HG03521 (cell line): ENCODE data around the gene CDK5RAP3.
"Not testable (repeated sequence)": the region's sequence is repeated elsewhere in the genome, so short reads cannot be mapped to it uniquely, and the experiment has no call there.

Experiments
- ATAC-seq: cut with Tn5 transposase; IDR thresholded peaks from one replicate; pipeline ENCODE4 v1.9.1; 2021; ENCODE audit warnings: mild to moderate bottlenecking, moderate library complexity; ENCODE audit not compliant: unreplicated experiment

Gene CDK5RAP3

DNA sequence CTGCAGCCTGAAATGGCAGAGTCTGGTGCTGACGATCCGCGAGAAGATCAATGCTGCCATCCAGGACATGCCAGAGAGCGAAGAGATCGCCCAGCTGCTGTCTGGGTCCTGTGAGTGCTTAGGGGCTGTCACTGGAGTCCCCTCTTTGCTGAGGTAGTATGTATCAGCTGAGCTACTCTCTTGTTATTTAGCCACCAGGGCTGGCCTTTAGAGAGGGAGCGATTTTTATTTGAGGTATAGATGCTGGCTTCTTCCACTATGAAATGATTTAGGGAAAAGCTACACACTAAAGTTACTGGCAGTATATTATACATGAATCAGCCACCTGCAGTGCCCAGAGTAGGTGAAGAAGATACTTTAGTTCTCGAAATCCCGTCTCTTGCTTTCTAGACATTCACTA is 2.6 kb downstream of the CDK5RAP3 start:
- no peak for ATAC-seq

DNA sequence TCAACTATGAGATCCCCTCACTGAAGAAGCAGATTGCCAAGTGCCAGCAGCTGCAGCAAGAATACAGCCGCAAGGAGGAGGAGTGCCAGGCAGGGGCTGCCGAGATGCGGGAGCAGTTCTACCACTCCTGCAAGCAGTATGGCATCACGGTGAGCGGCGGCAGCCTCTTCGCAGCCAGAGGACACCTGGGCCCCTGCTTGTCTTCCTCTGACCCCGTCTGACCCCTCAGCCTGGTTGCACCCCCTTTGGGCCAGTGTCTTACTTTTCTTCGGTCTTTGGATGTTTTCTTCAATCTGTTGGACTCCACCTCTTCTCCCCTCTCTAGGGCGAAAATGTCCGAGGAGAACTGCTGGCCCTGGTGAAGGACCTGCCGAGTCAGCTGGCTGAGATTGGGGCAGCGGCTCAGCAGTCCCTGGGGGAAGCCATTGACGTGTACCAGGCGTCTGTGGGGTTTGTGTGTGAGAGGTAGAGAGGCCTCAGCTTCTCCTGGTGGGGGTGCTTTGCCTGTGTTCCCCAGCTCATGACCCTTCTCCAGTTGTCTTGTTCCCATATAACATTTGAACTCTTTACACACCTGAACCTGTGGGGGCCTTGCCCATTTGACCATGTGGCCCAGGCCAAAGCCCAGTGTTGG is 4.4 kb downstream of the CDK5RAP3 start:
- ATAC-seq, result no peak

DNA sequence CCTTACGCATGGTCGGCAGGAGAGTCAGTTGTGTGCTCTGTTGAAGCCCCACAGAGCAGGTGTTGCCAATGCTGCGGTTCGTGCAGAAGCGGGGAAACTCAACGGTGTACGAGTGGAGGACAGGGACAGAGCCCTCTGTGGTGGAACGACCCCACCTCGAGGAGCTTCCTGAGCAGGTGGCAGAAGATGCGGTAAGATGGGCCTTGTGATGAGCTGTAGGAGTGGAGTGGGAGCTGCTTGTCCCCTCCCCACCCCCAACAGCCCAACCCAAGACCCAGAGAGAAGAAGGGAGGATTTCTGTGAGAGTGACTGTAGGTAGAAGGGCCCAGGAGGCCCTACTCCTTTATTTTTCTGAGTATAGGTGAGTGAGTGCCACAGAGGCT is 4.9 kb downstream of the CDK5RAP3 start:
- no peak for ATAC-seq

- ATAC-seq, result no peak
Observed at GRCh38 chr17:47978324-47978723, 7.4 kb downstream of the CDK5RAP3 start.

DNA sequence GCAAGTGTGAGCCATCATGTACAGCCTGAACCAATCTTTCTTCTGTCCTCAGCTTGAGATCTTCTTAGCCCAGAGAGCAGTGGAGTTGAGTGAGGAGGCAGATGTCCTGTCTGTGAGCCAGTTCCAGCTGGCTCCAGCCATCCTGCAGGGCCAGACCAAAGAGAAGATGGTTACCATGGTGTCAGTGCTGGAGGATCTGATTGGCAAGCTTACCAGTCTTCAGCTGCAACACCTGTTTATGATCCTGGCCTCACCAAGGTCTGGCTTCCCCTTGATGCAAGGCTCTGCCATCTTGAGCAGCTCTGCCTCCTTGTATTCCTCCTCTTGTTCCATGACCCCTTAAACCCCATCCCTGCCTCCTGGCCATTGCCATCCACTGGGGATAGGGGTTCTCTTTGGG is 9.6 kb downstream of the CDK5RAP3 start:
- ATAC-seq, result no peak

DNA sequence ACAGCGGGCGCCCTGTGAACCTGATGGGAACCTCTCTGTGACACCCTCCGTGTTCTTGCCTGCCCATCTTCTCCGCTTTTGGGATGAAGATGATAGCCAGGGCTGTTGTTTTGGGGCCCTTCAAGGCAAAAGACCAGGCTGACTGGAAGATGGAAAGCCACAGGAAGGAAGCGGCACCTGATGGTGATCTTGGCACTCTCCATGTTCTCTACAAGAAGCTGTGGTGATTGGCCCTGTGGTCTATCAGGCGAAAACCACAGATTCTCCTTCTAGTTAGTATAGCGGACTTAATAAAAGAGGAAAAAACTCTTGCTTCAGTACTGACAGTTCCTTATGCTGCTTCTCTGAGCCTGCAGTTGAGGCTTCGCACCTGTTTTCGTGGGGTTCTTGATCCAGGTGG is 10.5 kb downstream of the CDK5RAP3 start:
- ATAC-seq, result no peak

DNA sequence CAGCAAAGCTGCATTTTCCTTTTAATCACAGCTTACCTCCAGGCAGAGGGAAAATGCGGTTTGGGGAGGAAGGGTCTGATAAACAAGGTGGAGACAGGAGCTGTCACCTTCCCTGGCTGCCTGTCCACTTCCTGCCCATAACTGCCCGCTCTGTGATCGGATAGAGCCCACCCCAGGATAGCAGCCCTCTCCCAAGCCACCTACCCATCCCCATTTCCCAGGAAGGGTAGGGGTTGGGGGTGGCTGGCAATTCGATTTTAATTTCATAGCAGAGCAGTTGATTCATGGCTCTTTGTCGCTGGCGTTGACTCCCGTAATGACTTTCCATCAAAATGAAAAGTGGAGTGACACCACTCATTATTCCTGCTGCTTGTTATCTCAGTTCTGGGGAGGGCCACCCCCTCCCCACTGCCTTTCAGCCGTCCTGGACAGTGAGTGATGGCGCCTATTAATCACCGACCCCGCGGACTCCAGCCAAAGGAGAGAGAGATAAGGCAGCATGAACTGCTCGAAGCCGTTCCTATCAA is 11.2 kb downstream of the CDK5RAP3 start:
- no peak for ATAC-seq

GRCh38 chr17:47982645-47983390 is 11.9 kb downstream of the CDK5RAP3 start:
- no peak for ATAC-seq

- no peak for ATAC-seq
Observed at GRCh38 chr17:47983492-47984223, 12.7 kb downstream of the CDK5RAP3 start.

DNA sequence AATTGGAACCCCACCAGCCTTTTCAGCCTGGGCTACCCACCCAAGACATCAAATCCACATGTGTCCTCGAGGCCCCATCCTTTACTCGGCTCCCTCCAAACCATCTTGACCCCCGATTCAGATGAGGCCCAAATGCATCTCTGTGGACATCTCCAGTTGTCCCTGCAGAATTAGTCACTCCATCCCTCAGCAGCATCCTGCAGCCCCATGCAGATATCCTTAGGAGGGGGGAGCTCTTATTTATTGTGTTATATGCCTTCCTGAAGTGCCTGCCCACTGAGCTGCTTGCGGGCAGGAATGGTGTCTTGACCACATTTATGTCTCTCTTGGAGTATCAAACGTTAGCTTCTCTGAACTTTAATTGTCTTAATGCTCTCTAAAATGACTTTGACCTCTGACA is 15.6 kb downstream of the CDK5RAP3 start:
- ATAC-seq, result no peak

DNA sequence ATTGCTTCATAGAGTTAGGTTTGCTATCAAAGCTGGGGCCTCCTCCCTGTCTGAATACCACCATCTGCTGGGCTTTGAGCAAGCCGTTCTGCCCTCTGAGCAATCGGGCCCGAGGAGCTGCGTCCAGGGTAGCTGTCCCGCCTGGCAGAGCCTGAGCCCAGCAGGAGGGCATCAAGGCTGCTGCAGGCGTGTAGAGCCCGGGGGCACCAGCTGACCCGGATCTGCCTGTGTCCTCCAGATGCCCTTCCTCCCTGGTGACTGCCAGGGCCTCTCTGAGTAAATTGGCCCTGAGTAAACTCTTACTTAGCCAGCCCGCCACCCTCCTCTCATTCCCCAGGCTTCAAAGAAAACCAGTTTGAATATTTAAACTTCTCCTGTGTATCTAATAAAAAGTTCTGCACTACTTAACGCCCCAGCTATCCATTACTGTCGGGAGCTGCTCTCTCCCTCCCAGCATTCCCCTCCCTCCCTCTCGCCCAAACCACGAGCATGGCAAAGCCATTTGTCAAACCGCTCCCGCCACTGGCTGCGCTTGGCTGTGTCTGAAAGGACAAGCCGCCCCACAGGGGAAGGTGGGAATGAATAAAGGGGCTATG is 16.4 kb downstream of the CDK5RAP3 start:
- ATAC-seq, result no peak

DNA sequence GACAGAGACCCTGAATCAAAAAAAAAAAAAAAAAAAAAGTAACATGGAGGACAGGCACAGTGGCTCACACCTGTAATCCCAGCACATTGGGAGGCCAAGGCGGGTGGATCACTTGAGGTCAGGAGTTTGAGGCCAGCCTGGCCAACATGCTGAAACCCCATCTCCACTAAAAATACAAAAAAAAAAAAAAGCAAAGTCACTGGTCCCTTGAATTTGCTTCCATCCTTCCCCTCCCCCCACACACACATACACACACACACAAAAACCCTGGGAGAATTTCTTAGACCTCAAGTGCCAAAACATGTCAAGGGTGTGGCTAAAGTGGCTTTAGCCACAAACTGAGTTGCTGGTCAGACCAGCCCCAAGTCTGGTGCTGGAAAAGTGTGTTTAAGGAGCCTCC is 17.5 kb downstream of the CDK5RAP3 start:
- ATAC-seq, result not testable (repeated sequence)

DNA sequence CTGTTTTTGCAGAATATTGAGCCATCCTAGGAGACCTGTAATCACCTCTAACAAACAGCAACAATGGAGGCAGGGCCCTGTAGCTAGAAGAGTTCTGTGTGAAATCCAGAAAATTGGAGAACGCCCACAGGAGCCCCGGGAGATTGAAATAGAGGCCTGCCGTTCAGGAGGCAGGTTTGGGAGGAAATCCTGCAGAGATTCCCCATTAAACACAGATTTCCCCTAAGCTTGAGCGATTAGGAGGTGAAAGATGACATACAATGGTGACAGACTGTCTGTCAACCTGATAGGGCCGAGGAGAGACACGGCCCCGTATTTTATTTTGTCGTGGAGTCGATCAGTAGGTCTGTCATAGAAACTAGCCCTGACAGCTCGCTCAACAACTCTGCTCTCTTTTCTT is 18.2 kb downstream of the CDK5RAP3 start:
- no peak for ATAC-seq

DNA sequence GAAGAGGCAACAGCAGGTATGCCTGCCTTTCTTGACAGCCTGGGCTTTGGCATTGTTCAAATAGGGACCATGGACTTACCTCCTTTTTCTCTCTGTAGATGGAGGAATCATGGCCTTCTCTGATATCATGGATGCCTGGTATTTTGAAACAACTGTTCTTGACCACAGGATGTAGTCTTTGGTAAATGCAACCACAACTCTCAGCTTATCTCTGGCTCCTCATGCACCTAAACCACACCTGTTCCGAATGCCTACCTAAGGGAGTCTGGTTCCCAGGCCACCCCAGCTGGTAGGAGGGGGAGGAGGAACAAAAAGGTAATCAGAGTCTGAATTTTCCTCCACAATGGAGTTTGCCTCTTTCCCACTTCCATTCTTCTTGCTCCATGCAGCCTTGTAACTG is 18.8 kb downstream of the CDK5RAP3 start:
- no peak for ATAC-seq

GRCh38 chr17:47990962-47991731 is 20.2 kb downstream of the CDK5RAP3 start:
- no peak for ATAC-seq

DNA sequence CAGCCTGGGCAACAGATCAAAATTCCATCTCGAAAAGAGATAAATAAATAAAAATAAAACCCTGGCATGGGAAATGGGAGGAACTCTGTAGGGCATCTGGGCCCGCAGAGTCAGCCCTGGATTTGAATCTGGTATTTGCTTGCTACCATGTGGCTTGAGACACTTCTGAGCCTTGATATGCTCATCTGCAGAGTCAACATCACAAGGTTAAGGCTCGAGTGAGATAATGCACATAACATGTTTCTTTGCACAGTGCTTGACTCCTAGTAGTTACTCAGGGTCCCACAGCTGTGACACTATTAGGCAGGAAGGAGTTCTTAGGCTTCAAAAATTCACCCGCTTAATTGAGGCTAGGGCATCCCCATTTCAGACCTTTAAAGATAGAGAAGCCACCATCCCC is 21.3 kb downstream of the CDK5RAP3 start:
- no peak for ATAC-seq

- no peak for ATAC-seq
Observed at GRCh38 chr17:47993031-47993564, 22.2 kb downstream of the CDK5RAP3 start.

- ATAC-seq, result no peak
Observed at GRCh38 chr17:47993964-47994363, 23.1 kb downstream of the CDK5RAP3 start.

- no peak for ATAC-seq
Observed at GRCh38 chr17:47994724-47995123, 23.8 kb downstream of the CDK5RAP3 start.

DNA sequence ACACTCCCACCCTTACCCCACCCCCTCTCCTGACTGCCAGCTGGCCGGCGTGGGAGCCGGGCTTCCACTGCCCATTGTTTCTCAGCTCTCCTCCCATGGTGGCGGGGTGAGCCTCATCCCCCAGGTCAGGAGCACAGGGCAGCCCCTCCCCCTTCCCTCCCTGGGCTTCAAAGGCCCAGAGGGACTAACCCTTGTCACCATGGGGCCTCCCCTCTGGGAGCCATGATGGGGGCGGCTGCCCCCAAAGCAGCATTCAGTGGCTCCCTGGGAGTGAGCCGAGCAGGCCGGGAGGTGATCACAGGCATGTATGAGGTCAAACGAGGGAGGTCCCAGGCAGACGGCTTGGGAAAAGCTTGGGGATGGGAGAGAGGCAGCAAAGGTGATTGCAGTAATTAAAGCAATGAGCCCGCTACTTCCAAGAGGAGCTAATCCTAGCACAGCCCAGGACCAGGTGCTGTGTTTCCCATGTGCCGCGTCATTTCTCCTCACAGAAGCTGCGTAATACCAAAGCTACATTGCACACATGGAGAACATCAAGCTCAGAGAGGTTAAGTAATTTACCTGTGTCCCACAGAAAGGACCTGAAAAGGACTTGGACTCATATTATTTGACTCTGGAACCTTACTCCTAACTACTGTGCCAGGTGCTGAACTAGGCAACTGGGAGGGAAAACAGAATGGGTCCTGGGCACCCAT is 24.5 kb downstream of the CDK5RAP3 start:
- no peak for ATAC-seq
